Right lobe of liver (tissue), 6 donors: Measurements from ENCODE around the gene CD4. TPM values are rescaled to one million over a fixed set of nuclear protein-coding genes. Genes with fewer than 3 reads are reported as not detected.
A peak's percentile ranks its signal among the peaks of the same experiment; 100 is the strongest.

ENCODE experiments used
- ATAC-seq, 4 donors: fragments of 200-7000 bp; cut with Tn5 transposase; one replicate each; pipeline ENCODE4 v1.9.1; 2020; ENCODE audit warnings: mild to moderate bottlenecking in 4 of 4, moderate library complexity in 4 of 4
- DNase-seq, 3 donors: peaks; one replicate each; pipeline ENCODE4 v3.0.0-alpha.2; 2020
- H3K27ac ChIP-seq, 3 donors: fragments of 200-600 bp; one replicate each; pipeline ENCODE4 v1.8.0; 2022
- H3K27me3 ChIP-seq, 2 donors: fragments of 200-600 bp; one replicate each; pipeline ENCODE4 v1.8.0; 2022
- H3K36me3 ChIP-seq, 4 donors: fragments of 200-600 bp; sonication (generic) in 1 of 4; one replicate each; pipeline versions ENCODE4 v1.5.1 to v1.8.0; 2017 to 2022; ENCODE audit warnings: control low read depth in 1 of 4
- H3K4me1 ChIP-seq, 4 donors: fragments of 200-600 bp; sonication (generic) in 1 of 4; one replicate each; pipeline versions ENCODE4 v1.5.1 to v1.8.0; 2017 to 2022; ENCODE audit warnings: control low read depth in 1 of 4
- H3K4me3 ChIP-seq, 3 donors: fragments of 200-600 bp; one replicate each; pipeline ENCODE4 v1.8.0; 2022
- H3K9me3 ChIP-seq, 4 donors: fragments of 200-600 bp; sonication (generic) in 1 of 4; one replicate each; pipeline versions ENCODE4 v1.5.1 to v1.8.0; 2017 to 2022; ENCODE audit warnings: control low read depth in 1 of 4
- POLR2A ChIP-seq: fragments of 450-650 bp; IDR thresholded peaks from one replicate; pipeline ENCODE4 v1.6.1; 2017; ENCODE audit warnings: antibody characterized with exemption, mild to moderate bottlenecking
- WGBS: methylation state at CpG from one replicate; pipeline ENCODE4 v1.1.6; 2018; ENCODE audit warnings: low coverage, low lambda C conversion rate; ENCODE audit not compliant: insufficient coverage; ENCODE audit errors: missing lambda C conversion rate; 5-methylcytosine and 5-hydroxymethylcytosine counted together
- intact Hi-C, 2 donors: fragments of 100-400 bp; cut with DNase I; formaldehyde crosslinking; loops; one replicate each; pipeline versions ENCODE4 v1.11.2 to v1.14.1; 2022
- total RNA-seq, 6 experiments: library from RNA; depleted of rRNA in 2 of 6; stranded (reverse); fragments of >200 nt in 2 of 6; fragmentation: NEBNext Ultra II Directional in 3 of 6; extraction: Animal tissue kit (Norgen Biotek cat#: 25700) in 3 of 6; gene quantifications; one replicate each; pipeline versions ENCODE4 v1.1.0 to v1.2.4, GENCODE V29; 2016 to 2023
- TF ChIP-seq, protein P1 (sequence below), 4 donors: fragments of 200-600 bp in 3 of 4; fragments of 450-650 bp in 1 of 4; IDR thresholded peaks; one replicate each; pipeline versions ENCODE4 v1.5.1 to v1.8.0; 2016 to 2022; ENCODE audit warnings: antibody characterized with exemption in 4 of 4, mild to moderate bottlenecking in 2 of 4
- donor health status: DM: no; HTN: yes; CAD: no.
- donor health status: DM: no; HTN: no; CAD: no.
- donor health status: DM: no; HTN: no; CAD: no.
- donor health status: DM: no; HTN: yes; CAD: no.
- donor health status: DM: no; HTN: yes; CAD: no.

The CD4 gene
- total RNA-seq, 6 experiments from 2014 or later: 10.0 to 41.6 (median 28.1) TPM

DNA sequence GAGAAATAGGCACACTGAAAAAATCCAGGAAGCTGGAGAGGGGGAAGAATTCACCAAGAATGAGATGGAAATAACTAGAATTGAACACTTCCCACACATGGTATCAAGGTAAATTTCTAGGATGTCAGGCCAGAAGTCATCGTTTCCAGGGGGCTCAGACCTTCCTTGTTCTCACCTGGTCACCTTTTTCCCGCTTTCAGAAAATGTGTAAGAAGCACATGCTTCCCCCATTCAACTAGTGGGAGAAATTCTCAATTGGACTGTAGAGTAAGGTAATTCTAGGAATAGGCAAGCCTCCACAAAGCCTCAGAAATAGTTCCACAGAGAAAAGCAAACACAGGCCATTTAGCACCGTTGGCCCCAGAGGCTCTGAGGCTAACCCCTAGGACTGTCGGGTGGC, 25.9 kb upstream of the CD4 start:
- WGBS: 54% methylated on average over 4 of the region's 4 CpGs
- peak overlapping the region; percentile 73 to 93 (median 87) for H3K27ac ChIP-seq
- H3K4me3 ChIP-seq: peak overlapping the region in 1 of 3 donors; percentile 3
- no peak for TF ChIP-seq POLR2A
- TF ChIP-seq, protein P1, sequence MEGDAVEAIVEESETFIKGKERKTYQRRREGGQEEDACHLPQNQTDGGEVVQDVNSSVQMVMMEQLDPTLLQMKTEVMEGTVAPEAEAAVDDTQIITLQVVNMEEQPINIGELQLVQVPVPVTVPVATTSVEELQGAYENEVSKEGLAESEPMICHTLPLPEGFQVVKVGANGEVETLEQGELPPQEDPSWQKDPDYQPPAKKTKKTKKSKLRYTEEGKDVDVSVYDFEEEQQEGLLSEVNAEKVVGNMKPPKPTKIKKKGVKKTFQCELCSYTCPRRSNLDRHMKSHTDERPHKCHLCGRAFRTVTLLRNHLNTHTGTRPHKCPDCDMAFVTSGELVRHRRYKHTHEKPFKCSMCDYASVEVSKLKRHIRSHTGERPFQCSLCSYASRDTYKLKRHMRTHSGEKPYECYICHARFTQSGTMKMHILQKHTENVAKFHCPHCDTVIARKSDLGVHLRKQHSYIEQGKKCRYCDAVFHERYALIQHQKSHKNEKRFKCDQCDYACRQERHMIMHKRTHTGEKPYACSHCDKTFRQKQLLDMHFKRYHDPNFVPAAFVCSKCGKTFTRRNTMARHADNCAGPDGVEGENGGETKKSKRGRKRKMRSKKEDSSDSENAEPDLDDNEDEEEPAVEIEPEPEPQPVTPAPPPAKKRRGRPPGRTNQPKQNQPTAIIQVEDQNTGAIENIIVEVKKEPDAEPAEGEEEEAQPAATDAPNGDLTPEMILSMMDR (IDR thresholded peaks at IDR 0.05): no peak
- ATAC-seq: no peak
- DNase-seq: no peak
- peaks cover 0 to 32% (median 10%) of the 10 kb centered on the region in 4 donors for H3K4me1 ChIP-seq
- no peaks in the 10 kb centered on the region for H3K36me3 ChIP-seq
- intact Hi-C loops: no loop called here
- H3K9me3 ChIP-seq: no peaks in the 10 kb centered on the region
- no peaks in the 10 kb centered on the region for H3K27me3 ChIP-seq

DNA sequence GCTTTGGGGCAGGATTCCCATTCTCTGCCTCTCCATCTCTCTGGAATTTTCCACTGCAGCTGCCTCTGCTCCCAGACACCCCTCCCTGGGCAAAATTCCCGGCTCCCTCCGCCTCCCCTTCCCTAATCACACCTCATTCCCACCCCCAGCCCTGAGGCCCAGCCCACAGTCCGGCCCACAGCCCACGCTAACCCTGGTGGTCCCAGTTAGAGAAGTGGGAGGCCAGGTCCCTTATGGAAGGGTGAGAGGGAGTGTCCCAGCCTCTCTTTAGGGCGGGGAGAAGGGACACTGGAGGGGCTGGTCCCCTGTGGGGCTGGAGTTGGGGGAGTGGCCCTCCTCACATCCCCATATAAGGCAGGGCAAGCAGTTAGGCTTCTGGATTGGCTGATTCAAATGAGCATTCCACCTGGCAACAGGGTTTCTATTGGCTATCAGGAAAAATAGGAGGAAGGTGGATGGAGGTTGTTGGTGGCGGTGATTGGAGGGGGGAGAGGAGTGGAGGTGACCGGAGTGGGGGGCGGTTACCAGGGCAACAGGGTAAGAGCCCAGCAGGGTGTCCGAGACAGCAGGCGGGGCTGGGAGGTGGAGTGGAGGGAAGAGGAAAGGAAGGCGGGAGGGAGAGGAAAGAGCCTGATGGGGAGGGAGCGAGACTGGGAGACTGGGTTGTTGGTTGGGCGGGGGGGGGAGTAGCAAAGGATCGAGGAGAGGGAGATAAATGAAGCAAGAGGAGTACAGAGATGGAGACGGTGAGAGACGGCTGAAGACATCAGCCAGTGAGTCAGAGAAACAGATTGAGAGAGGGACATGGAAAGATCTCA, 25.1 kb upstream of the CD4 start:
- peak overlapping the region; percentile 76 to 93 (median 87) for H3K27ac ChIP-seq
- intact Hi-C loops: no loop called here
- 1% methylated on average over 14 of the region's 16 CpGs for WGBS
- H3K4me3 ChIP-seq: peak overlapping the region in 1 of 3 donors; percentile 3
- TF ChIP-seq POLR2A: no peak
- DNase-seq (peak; percentile 93 to 97 (median 93)), ATAC-seq (peak; percentile 69 to 85 (median 74))
- H3K9me3 ChIP-seq: no peaks in the 10 kb centered on the region
- H3K36me3 ChIP-seq: peaks cover 0 to 1% (median under 1%) of the 10 kb centered on the region in 4 donors
- H3K4me1 ChIP-seq: peaks cover 0 to 39% (median 10%) of the 10 kb centered on the region in 4 donors
- H3K27me3 ChIP-seq: no peaks in the 10 kb centered on the region

DNA sequence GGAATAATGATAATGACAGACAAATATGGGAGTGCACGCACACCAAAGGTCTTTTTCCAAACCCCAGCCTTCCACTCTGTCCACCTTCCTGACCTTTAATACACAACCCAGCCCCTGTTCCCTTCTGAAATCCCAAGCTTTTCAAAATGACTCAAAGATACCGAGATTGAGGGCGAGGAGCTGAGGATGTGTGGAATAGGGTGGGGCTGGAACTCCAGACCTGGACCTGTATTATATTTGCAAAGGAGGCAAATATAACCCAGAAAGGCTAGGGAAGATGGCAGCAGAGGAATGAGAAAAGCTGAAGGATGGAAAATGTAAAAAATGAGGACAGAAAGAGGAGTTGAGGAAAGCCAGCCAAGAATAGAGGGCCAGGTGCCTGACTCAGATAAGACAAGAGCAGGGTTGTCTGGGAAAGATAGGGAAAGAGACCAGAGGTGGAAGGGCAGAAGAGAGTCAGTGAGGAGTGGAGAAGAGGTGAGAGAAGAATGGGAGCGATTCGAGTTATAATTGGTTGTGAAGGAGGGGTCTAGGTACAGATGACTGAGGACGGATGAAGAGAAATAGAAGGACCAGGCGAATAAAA, 24.2 kb upstream of the CD4 start:
- intact Hi-C loops: no loop called here
- 33% methylated on average over 7 of the region's 7 CpGs for WGBS
- DNase-seq (no peak), ATAC-seq (no peak)
- Histone ChIP-seq H3K4me3 (peak overlapping the region; percentile 79 to 93 (median 85)), H3K27ac (peak overlapping the region; percentile 76 to 93 (median 77)), H3K27me3 (no peaks in the 10 kb centered on the region), H3K9me3 (no peaks in the 10 kb centered on the region), H3K36me3 (peaks cover 0 to 10% (median 5%) of the 10 kb centered on the region in 4 donors), H3K4me1 (peaks cover 0 to 42% (median 10%) of the 10 kb centered on the region in 4 donors)
- TF ChIP-seq, protein P1 (IDR thresholded peaks at IDR 0.05): no peak
- no peak for TF ChIP-seq POLR2A

DNA sequence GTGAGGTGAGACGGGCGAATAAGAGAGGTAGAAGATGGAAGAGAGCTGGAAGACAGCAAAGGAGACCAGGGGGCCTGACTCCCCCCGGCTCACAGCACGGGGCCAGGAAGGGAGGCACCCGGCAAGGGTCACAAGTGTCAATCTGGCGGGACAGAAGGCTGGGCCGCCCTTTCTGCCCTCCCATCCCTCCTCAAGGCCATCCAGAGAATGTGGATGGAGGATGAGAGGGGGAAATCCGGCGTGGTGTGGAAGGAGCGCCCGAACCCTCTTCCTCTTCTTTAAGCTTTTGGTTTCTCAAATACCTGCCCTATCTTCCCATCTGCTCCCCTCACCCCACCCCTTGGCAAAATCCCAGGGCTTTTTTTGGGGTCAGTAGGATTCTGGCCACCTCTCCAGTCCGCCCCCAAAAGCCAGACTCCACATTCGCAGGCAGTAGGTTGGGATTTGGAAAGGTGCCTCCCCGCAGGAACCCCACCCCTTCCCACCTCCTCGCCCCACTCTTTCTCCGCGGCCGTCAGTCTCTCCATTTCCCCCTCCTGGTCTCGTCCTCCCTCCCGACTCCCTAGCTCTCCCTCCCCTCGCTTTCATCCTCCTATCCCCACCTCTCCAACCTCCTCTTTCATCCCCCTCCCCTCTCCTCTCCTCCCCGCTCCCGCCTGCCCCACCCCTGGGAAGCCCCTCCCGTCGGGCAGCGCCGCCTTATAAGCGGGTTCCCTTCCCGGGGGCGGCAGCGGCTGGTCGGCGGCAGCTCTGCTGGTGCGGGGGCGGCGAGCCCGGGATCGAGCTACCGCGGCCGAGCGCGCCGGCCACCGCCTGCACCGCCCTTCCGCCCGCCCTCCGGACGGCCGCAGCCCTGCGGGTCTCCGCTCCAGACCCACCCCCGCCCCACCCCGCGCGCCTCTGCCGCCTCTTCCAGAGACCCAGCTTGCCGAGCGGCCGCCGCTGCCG, 23.4 kb upstream of the CD4 start, which contains the start of gene PTMS:
PTMS (plus strand) TSS at position 730 of the 948 bp plus-strand sequence. CDS start 343 bp downstream, outside the sequence.
- Histone ChIP-seq H3K36me3 (peaks cover 0 to 14% (median 5%) of the 10 kb centered on the region in 4 donors), H3K9me3 (no peaks in the 10 kb centered on the region), H3K4me1 (peaks cover 0 to 45% (median 10%) of the 10 kb centered on the region in 4 donors), H3K27ac (peak within 1 kb of the TSS; percentile 76 to 93 (median 77)), H3K27me3 (no peaks in the 10 kb centered on the region), H3K4me3 (peak within 1 kb of the TSS; percentile 79 to 93 (median 85))
- ATAC-seq (peak; percentile 55 to 71 (median 60)), DNase-seq (peak; percentile 93 to 95 (median 94))
- TF ChIP-seq POLR2A: peak; percentile 92
- TF ChIP-seq, protein P1 (IDR thresholded peaks at IDR 0.05): no peak
- 3% methylated on average over 24 of the region's 63 CpGs for WGBS
- intact Hi-C loops: no loop called here
